ENCODE data around the gene EPHA4. TPM values are rescaled to one million over a fixed set of nuclear protein-coding genes. Genes with fewer than 3 reads are reported as not detected.

The EPHA4 gene
- total and polyA plus RNA-seq, 2 donors (not counting 1 experiment from before 2014, with no cell fraction given): 9.6 to 21.0 TPM

DNA sequence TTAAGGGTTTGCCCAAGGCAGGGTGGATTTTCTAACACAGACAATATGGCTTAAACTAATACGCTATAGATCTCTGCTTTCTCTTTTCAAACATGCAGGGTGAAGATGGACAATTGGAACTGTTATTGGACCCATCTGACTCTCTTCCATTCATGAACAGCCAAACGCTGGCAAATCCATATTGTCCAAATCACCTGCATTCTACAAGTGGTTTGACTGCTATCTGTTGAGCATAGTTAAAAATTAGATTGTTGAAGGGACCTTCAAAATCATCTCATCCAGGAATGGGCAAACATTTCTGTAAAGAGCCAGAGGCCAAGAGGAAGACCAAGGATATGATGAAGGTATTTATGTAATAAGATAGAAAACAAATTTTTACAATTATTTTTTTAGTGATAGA lies 65.6 kb downstream of the EPHA4 start:
- peaks cover 3% of the 10 kb centered on the region for H3K4me1 ChIP-seq (ENCODE audit: control insufficient read depth, extremely low read depth, insufficient read depth, low read length)
- no peak overlapping the region for H3K27ac ChIP-seq (ENCODE audit: insufficient read depth, low read length)
- H3K4me3 ChIP-seq (replicated peaks in 1 of 4; ENCODE audit: control extremely low read depth in 1 of 4, insufficient read depth in 1 of 4, low read depth in 3 of 4, low read length in 4 of 4): no peak overlapping the region
- H3K9ac ChIP-seq (ENCODE audit: insufficient read depth, low read length): no peak overlapping the region
- H3K9me3 ChIP-seq (ENCODE audit: control insufficient read depth, insufficient read depth, low read depth, low read length): no peaks in the 10 kb centered on the region
- no peaks in the 10 kb centered on the region for H3K79me2 ChIP-seq (ENCODE audit: control insufficient read depth, insufficient read depth, low read length)
- H3K4me2 ChIP-seq (ENCODE audit: extremely low read depth, insufficient read depth, low read length): no peak overlapping the region
- no peaks in the 10 kb centered on the region for H4K20me1 ChIP-seq (ENCODE audit: control insufficient read depth, extremely low read depth, insufficient read depth, low read length)
- no peaks in the 10 kb centered on the region for H3K36me3 ChIP-seq (ENCODE audit: control insufficient read depth, insufficient read depth, low read length)
- H3K27me3 ChIP-seq (ENCODE audit: control insufficient read depth, insufficient read depth, low read length): no peaks in the 10 kb centered on the region
- DNase-seq (ENCODE audit: low read depth in 2 of 2): no peak
- TF ChIP-seq CTCF (conservative IDR thresholded peaks at IDR 0.05 in 1 of 2, IDR thresholded peaks at IDR 0.05 in 1 of 2; ENCODE audit: low read depth in 1 of 2, low read length in 2 of 2) (no peak), EZH2 (IDR thresholded peaks at IDR 0.05; ENCODE audit: low read length, missing control alignments) (no peak)
- H2AFZ ChIP-seq (ENCODE audit: low read length): no peak overlapping the region

- no peaks in the 10 kb centered on the region for H3K27me3 ChIP-seq (ENCODE audit: control insufficient read depth, insufficient read depth, low read length)
- no peaks in the 10 kb centered on the region for H3K36me3 ChIP-seq (ENCODE audit: control insufficient read depth, insufficient read depth, low read length)
- no peak overlapping the region for H2AFZ ChIP-seq (ENCODE audit: low read length)
- H4K20me1 ChIP-seq (ENCODE audit: control insufficient read depth, extremely low read depth, insufficient read depth, low read length): no peaks in the 10 kb centered on the region
- DNase-seq (ENCODE audit: low read depth in 2 of 2): no peak
- no peaks in the 10 kb centered on the region for H3K9me3 ChIP-seq (ENCODE audit: control insufficient read depth, insufficient read depth, low read depth, low read length)
- no peaks in the 10 kb centered on the region for H3K79me2 ChIP-seq (ENCODE audit: control insufficient read depth, insufficient read depth, low read length)
- no peak overlapping the region for H3K27ac ChIP-seq (ENCODE audit: insufficient read depth, low read length)
- H3K4me1 ChIP-seq (ENCODE audit: control insufficient read depth, extremely low read depth, insufficient read depth, low read length): peaks cover 3% of the 10 kb centered on the region
- no peak overlapping the region for H3K9ac ChIP-seq (ENCODE audit: insufficient read depth, low read length)
- H3K4me3 ChIP-seq (replicated peaks in 1 of 4; ENCODE audit: control extremely low read depth in 1 of 4, insufficient read depth in 1 of 4, low read depth in 3 of 4, low read length in 4 of 4): no peak overlapping the region
- H3K4me2 ChIP-seq (ENCODE audit: extremely low read depth, insufficient read depth, low read length): no peak overlapping the region
- TF ChIP-seq CTCF (conservative IDR thresholded peaks at IDR 0.05 in 1 of 2, IDR thresholded peaks at IDR 0.05 in 1 of 2; ENCODE audit: low read depth in 1 of 2, low read length in 2 of 2) (no peak), EZH2 (IDR thresholded peaks at IDR 0.05; ENCODE audit: low read length, missing control alignments) (no peak)
Measured at GRCh38 chr2:221505605-221506004, 66.5 kb downstream of the EPHA4 start.

- no peak overlapping the region for H3K27ac ChIP-seq (ENCODE audit: insufficient read depth, low read length)
- H3K9ac ChIP-seq (ENCODE audit: insufficient read depth, low read length): no peak overlapping the region
- no peaks in the 10 kb centered on the region for H3K36me3 ChIP-seq (ENCODE audit: control insufficient read depth, insufficient read depth, low read length)
- H3K4me1 ChIP-seq (ENCODE audit: control insufficient read depth, extremely low read depth, insufficient read depth, low read length): peaks cover 3% of the 10 kb centered on the region
- no peaks in the 10 kb centered on the region for H3K27me3 ChIP-seq (ENCODE audit: control insufficient read depth, insufficient read depth, low read length)
- H4K20me1 ChIP-seq (ENCODE audit: control insufficient read depth, extremely low read depth, insufficient read depth, low read length): no peaks in the 10 kb centered on the region
- DNase-seq (ENCODE audit: low read depth in 2 of 2): no peak
- H3K4me3 ChIP-seq (replicated peaks in 1 of 4; ENCODE audit: control extremely low read depth in 1 of 4, insufficient read depth in 1 of 4, low read depth in 3 of 4, low read length in 4 of 4): no peak overlapping the region
- no peak overlapping the region for H3K4me2 ChIP-seq (ENCODE audit: extremely low read depth, insufficient read depth, low read length)
- TF ChIP-seq EZH2 (IDR thresholded peaks at IDR 0.05; ENCODE audit: low read length, missing control alignments) (no peak), CTCF (conservative IDR thresholded peaks at IDR 0.05 in 1 of 2, IDR thresholded peaks at IDR 0.05 in 1 of 2; ENCODE audit: low read depth in 1 of 2, low read length in 2 of 2) (no peak)
- no peaks in the 10 kb centered on the region for H3K79me2 ChIP-seq (ENCODE audit: control insufficient read depth, insufficient read depth, low read length)
- no peaks in the 10 kb centered on the region for H3K9me3 ChIP-seq (ENCODE audit: control insufficient read depth, insufficient read depth, low read depth, low read length)
- no peak overlapping the region for H2AFZ ChIP-seq (ENCODE audit: low read length)
Measured at GRCh38 chr2:221504905-221505304, 67.2 kb downstream of the EPHA4 start.

Data from fibroblast of lung (primary cell).